Mesodermal cell (in vitro differentiated cells): ENCODE data around the gene AIG1.

Experiments used
- H3K27ac ChIP-seq: 2 replicates; pipeline ENCODE4 v1.7.0; 2013; ENCODE audit warnings: mild to moderate bottlenecking, low read depth, low read length, moderate library complexity; ENCODE audit not compliant: severe bottlenecking
- H3K36me3 ChIP-seq: 2 replicates; pipeline ENCODE4 v1.7.1; 2013; ENCODE audit warnings: mild to moderate bottlenecking, low read length, moderate library complexity; ENCODE audit not compliant: control insufficient read depth, insufficient read depth
- H3K4me1 ChIP-seq: one replicate; pipeline ENCODE4 v1.7.1; 2013; ENCODE audit warnings: mild to moderate bottlenecking, low read length; ENCODE audit not compliant: insufficient read depth, control insufficient read depth, poor library complexity, severe bottlenecking
- H3K4me3 ChIP-seq: 2 replicates; pipeline ENCODE4 v1.7.0; 2013; ENCODE audit warnings: low read length, control low read depth, mild to moderate bottlenecking; ENCODE audit not compliant: insufficient read depth, poor library complexity, severe bottlenecking; ENCODE audit errors: extremely low read depth
- H3K9me3 ChIP-seq: 2 replicates; pipeline ENCODE4 v1.7.1; 2013; ENCODE audit warnings: mild to moderate bottlenecking, low read length, moderate library complexity; ENCODE audit not compliant: control insufficient read depth
- WGBS, 2 experiments: methylation state at CpG; one replicate each; pipeline ENCODE4 v1.1.5; 2013; ENCODE audit warnings: missing lambda C conversion rate in 2 of 2; ENCODE audit not compliant: insufficient coverage in 2 of 2; 5-methylcytosine and 5-hydroxymethylcytosine counted together

Gene AIG1

DNA sequence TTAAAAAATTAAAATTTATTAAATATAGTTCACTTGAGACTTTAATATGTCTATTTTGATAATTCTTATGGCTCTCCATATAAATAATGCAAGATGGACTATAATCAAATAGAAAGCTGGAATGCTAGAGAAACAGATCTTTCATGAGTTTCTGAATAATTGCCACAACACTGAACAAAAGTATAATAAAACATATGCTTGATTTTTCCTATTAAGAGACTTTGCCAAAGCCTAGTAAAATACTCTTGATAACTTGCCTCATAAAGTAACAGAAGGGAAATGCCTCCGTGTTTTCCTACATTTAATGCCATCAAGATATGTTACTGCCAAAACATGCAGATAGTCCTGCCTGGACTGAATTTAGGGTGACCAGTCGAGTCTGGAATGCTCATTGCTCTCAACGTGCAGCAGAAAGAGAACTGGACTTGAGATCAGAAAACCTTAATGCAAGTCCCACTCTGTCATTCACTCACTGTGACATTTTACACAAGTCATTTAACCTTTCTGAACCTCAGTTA is 153.2 kb downstream of the AIG1 start:
- WGBS, 2 experiments = 89 to 93% methylated on average over 2 to 3 of the region's 3 CpGs
- H3K9me3 ChIP-seq = no peaks in the 10 kb centered on the region
- no peak overlapping the region for H3K4me3 ChIP-seq
- H3K36me3 ChIP-seq = no peaks in the 10 kb centered on the region
- no peaks in the 10 kb centered on the region for H3K4me1 ChIP-seq
- H3K27ac ChIP-seq = no peak overlapping the region

DNA sequence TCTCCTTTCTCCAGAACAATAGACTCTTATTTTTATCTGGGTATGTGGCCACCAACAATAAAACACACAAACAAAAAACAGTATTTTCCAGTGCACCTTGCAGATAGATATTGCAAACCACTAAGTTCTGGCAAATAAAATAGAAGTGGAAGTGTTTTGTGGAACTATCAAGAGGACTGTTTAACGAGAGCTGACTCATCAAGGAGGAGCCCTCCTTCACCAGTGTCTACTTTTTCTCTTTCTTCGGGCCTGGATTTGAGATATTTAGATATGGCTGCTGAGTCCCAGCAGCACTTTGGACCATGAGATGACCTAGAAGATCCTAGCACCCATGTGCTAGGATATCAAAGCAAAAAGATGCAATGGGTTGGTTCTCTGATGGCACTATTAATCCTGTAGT is 154.7 kb downstream of the AIG1 start:
- Histone ChIP-seq H3K4me1 (no peaks in the 10 kb centered on the region), H3K9me3 (no peaks in the 10 kb centered on the region), H3K36me3 (no peaks in the 10 kb centered on the region), H3K4me3 (no peak overlapping the region), H3K27ac (no peak overlapping the region)
- 100% methylated on average over 1 of the region's 2 CpGs; no CpG with 5 or more reads in 1 of the 2 experiments for WGBS, 2 experiments

DNA sequence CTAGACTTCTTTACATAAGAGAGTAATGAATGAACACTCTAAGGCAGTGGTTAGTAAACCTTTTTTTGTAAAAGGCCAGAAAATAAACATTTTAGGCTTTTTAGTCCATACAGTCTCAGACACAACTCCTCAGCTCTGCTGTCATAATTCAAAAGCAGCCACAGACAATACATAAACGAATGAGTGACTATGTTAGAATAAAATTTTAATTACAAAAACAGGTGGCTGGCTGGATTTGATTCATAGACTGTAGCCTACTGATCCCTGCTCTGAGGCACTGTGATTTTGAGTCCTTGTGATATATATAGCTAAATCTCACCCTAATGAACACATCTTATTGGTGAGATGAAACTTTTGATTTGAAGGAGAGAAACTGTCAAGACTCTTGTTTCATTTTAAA is 155.1 kb downstream of the AIG1 start:
- Histone ChIP-seq H3K4me3 (no peak overlapping the region), H3K36me3 (no peaks in the 10 kb centered on the region), H3K9me3 (no peaks in the 10 kb centered on the region), H3K27ac (no peak overlapping the region), H3K4me1 (no peaks in the 10 kb centered on the region)
- WGBS, 2 experiments = no CpG with 5 or more reads among the region's 1 CpG

DNA sequence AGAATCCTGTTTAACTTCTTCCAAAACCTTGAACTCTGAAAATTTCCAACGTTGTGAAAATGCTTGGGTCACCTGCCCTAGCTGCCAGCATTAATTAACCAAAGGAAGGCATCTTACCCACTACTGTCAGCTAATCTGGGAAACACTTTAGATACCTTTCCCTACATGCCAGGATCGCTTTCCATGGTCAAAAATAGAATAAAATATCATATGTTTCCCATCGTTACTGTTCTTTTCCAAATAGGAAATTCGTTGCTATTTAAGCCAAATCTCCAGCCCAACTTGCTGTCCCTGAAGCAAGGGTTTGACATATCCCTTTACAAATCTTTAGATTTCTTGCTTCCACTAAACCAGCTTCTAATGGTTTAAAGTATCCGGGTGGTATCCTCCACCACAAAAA is 157.5 kb downstream of the AIG1 start:
- 85 to 89% methylated on average over 4 of the region's 5 CpGs for WGBS, 2 experiments
- Histone ChIP-seq H3K4me3 (no peak overlapping the region), H3K36me3 (no peaks in the 10 kb centered on the region), H3K27ac (no peak overlapping the region), H3K9me3 (no peaks in the 10 kb centered on the region), H3K4me1 (no peaks in the 10 kb centered on the region)

DNA sequence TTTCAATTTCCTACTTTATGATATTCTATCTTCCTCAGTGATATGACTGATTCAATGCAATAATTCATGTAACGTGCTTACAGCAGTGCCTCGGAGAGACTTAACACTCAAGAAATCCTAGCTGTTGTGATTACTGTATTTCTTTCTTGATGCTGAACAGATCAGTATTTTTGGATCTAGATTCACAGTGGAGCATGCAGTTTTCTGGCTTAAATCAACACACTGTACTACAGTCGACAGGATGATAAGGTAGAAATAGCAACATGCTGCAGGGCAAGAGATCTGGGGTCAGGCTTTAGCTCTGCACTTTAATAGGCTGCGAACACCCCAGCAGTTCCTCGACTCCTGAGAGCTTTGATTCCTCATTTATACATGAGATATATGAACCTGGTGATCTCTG is 161.0 kb downstream of the AIG1 start:
- H3K4me1 ChIP-seq = no peaks in the 10 kb centered on the region
- no peak overlapping the region for H3K4me3 ChIP-seq
- peak overlapping the region; percentile 30 for H3K27ac ChIP-seq
- 92 to 95% methylated on average over 2 to 5 of the region's 5 CpGs for WGBS, 2 experiments
- H3K9me3 ChIP-seq = no peaks in the 10 kb centered on the region
- no peaks in the 10 kb centered on the region for H3K36me3 ChIP-seq

DNA sequence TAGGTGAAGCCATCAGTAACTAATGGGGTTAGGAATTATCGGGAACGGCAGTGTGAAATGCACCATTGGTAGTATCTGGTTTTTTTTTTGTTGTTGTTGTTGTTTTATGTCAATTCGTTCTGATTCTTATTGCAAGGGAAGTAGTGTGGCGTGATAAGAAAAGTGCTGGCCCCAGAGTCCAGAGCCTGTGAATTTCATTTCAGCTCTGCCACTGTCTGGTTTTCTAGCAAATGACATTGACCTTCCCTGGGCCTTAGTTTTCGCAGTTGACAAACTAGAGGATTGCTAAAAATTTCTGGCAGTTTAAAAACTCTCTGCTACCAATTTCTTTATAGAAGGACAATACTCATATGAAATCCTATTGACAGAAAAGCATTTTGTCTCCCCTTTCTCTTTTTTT is 161.6 kb downstream of the AIG1 start:
- no peak overlapping the region for H3K4me3 ChIP-seq
- no peaks in the 10 kb centered on the region for H3K9me3 ChIP-seq
- H3K27ac ChIP-seq = peak overlapping the region; percentile 30
- WGBS, 2 experiments = 77 to 83% methylated on average over 2 to 3 of the region's 5 CpGs
- H3K36me3 ChIP-seq = no peaks in the 10 kb centered on the region
- no peaks in the 10 kb centered on the region for H3K4me1 ChIP-seq

DNA sequence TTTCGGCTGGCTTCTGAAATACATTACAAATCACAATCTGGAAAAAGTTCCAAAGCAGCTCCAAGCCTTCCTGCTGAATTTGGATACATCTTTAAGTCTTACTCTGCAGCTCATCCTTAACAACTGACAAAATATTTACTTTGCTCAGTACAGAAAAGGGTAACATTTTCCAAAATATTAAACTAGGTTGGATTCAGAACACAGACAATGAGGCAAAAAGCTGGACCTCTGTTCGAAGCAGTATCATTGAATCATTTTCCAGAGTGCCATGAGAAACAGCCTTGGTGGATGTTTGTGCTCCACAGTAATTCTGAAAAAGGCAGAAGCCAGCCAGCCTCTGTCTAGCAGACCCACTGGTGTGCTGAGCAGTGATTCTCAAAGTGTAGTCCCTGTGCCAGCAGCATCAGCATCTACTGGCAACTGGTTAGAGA is 162.1 kb downstream of the AIG1 start:
- Histone ChIP-seq H3K4me1 (no peaks in the 10 kb centered on the region), H3K27ac (no peak overlapping the region), H3K36me3 (no peaks in the 10 kb centered on the region), H3K9me3 (no peaks in the 10 kb centered on the region), H3K4me3 (no peak overlapping the region)
- WGBS, 2 experiments = 67 to 100% methylated on average over 1 of the region's 2 CpGs

DNA sequence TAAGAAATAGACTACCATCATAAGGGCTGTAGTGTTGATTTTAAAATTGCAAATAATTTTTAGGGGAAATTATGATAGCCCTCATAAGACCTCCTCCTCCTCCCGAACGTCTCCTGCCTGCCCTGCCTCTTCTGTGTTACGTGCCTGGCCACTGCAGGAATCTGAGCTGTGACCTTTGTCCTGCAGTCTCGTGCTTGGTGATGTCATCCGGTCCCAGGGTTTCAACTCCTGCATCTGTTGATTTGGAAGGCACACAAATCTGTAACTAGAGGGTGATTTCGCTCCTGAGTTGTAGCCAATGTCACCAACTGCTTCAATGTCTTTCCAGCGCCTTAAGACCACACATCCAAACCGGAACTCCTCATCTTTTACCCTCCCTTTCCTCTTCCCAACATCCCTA is 163.2 kb downstream of the AIG1 start:
- H3K9me3 ChIP-seq = no peaks in the 10 kb centered on the region
- no peak overlapping the region for H3K4me3 ChIP-seq
- 78 to 90% methylated on average over 3 to 8 of the region's 8 CpGs for WGBS, 2 experiments

DNA sequence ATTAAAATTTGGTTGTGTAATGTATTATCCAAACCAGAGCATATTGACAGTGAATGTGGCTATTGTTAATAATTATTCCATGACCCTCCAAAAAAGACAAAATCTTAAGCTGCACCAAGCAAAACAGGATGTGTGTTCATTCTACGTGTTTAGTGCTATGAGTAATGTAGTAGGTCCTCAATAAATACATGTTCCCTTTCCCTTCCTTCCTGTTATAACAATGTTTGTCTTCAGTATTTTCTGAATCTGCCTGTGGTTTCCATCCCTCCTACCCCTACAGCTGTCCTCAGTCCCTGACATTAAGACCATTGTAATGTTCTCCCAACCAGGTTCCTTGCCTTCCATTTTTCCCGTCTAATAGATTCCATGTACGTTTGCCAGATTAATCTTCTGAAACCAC is 163.8 kb downstream of the AIG1 start:
- H3K36me3 ChIP-seq = no peaks in the 10 kb centered on the region
- 93 to 100% methylated on average over 2 of the region's 3 CpGs for WGBS, 2 experiments
- H3K27ac ChIP-seq = no peak overlapping the region
- no peaks in the 10 kb centered on the region for H3K9me3 ChIP-seq
- no peak overlapping the region for H3K4me3 ChIP-seq
- no peaks in the 10 kb centered on the region for H3K4me1 ChIP-seq

More for the DNA sequence above, 163.2 kb downstream of the AIG1 start:
- Histone ChIP-seq H3K36me3 (no peaks in the 10 kb centered on the region), H3K4me1 (no peaks in the 10 kb centered on the region), H3K27ac (no peak overlapping the region)

DNA sequence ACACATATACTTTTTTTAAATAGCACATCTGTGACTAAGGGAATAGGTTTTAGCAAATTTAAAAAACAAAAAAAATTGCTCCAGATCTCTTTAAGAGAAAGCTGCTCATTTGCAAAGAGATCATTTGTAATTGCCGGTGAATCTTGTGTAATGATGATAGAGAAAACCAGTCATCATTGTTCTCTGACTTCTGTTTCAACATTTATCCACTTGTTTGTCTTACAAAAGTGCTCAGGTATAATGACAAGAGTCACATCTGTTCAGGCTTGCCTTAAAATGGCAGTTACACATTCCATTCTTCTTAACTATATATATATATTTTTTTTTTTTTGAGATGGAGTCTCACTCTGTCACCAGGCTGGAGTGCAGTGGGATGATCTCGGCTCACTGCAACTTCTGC is 165.2 kb downstream of the AIG1 start:
- H3K36me3 ChIP-seq = no peaks in the 10 kb centered on the region
- no peak overlapping the region for H3K4me3 ChIP-seq
- no peaks in the 10 kb centered on the region for H3K9me3 ChIP-seq
- H3K27ac ChIP-seq = no peak overlapping the region
- H3K4me1 ChIP-seq = no peaks in the 10 kb centered on the region
- WGBS, 2 experiments = 89% methylated on average over 1 of the region's 2 CpGs; no CpG with 5 or more reads in 1 of the 2 experiments

DNA sequence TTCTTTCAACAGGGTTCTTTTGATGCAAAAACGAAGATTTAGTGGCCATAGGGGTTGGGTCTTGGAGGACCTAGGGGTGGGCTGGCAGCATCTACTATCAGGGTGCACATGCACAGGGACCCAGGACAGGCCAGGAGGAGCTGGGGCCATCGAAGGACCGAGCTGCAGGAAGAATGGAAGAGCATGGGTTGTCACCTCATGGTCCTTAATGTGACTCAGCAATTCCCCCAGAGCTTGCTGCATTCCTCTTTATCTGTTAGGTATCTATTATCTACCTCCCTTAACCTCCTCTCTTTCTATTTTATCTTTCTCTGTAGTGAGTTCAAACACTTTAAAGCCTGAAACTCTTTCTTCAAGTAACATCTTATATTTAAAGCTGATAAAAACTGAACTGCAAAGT is 167.0 kb downstream of the AIG1 start:
- no peak overlapping the region for H3K4me3 ChIP-seq
- H3K9me3 ChIP-seq = no peaks in the 10 kb centered on the region
- H3K27ac ChIP-seq = no peak overlapping the region
- H3K4me1 ChIP-seq = no peaks in the 10 kb centered on the region
- H3K36me3 ChIP-seq = no peaks in the 10 kb centered on the region
- WGBS, 2 experiments = 88 to 90% methylated on average over 2 to 3 of the region's 3 CpGs
